H1 (cell line): ENCODE data around the gene WBP11. TPM values are rescaled to one million over a fixed set of nuclear protein-coding genes. Genes with fewer than 3 reads are reported as not detected.

Source experiments
- CTCF ChIA-PET: fragments of 300-600 bp; sonication (Branson Sonifier 250); formaldehyde crosslinking; loops from one replicate; lab custom pipeline; 2021; ENCODE audit not compliant: partially characterized antibody; lab: Charles Lee
- POLR2A ChIA-PET: fragments of 300-600 bp; sonication (Branson Sonifier 250); formaldehyde crosslinking; loops from one replicate; lab custom pipeline; 2021; ENCODE audit warnings: inconsistent platforms; ENCODE audit not compliant: partially characterized antibody; lab: Charles Lee
- DNase-seq, 2 experiments: peaks; one replicate each; pipeline versions ENCODE4 v3.0.0 to v3.0.0-alpha.2; 2010 to 2022; ENCODE audit warnings: low spot score in 2 of 2, low read depth in 1 of 2, mixed read lengths in 1 of 2
- FAIRE-seq: peaks from 2 replicates; lab custom pipeline; 2011; peaks lifted over from hg19 to GRCh38; lab: Jason Lieb, UNC
- H2AFZ ChIP-seq: 2 replicates; pipeline ENCODE4 v1.8.1; 2012; ENCODE audit warnings: low read length, inconsistent platforms
- H2AK5ac ChIP-seq: 2 replicates; pipeline ENCODE4 v1.6.1; 2013; ENCODE audit warnings: low read depth, low read length
- H2BK120ac ChIP-seq: replicated peaks from 2 replicates; pipeline ENCODE3; 2013; ENCODE audit warnings: low read depth, low read length, inconsistent platforms
- H2BK12ac ChIP-seq: 2 replicates; pipeline ENCODE4 v1.6.1; 2013; ENCODE audit warnings: low read depth, low read length
- H2BK15ac ChIP-seq: 2 replicates; pipeline ENCODE4 v1.6.1; 2013; ENCODE audit warnings: low read length
- H2BK20ac ChIP-seq: 2 replicates; pipeline ENCODE4 v1.6.1; 2013; ENCODE audit warnings: low read length
- H2BK5ac ChIP-seq: 2 replicates; pipeline ENCODE4 v1.6.1; 2013; ENCODE audit warnings: low read depth, low read length
- H3K14ac ChIP-seq: 2 replicates; pipeline ENCODE4 v1.6.1; 2013; ENCODE audit warnings: inconsistent platforms; ENCODE audit not compliant: insufficient read length
- H3K18ac ChIP-seq: 2 replicates; pipeline ENCODE4 v1.6.1; 2013; ENCODE audit warnings: low read length; ENCODE audit errors: extremely low read depth
- H3K23ac ChIP-seq: 2 replicates; pipeline ENCODE4 v1.6.1; 2013; ENCODE audit warnings: inconsistent platforms; ENCODE audit not compliant: insufficient read length
- H3K23me2 ChIP-seq: 2 replicates; pipeline ENCODE4 v1.6.1; 2013; ENCODE audit warnings: low read depth, low read length
- H3K27ac ChIP-seq: 2 replicates; pipeline ENCODE4 v1.6.1; 2011; ENCODE audit warnings: low read depth, low read length, inconsistent platforms
- H3K27me3 ChIP-seq, 4 experiments: replicated peaks in 1 of 4; 1 replicate in 1 of 4; 2 replicates in 3 of 4; pipeline versions ENCODE4 v1.6.1 to v1.8.1; 2011 to 2013; ENCODE audit warnings: low read length in 3 of 4, mild to moderate bottlenecking in 3 of 4, inconsistent platforms in 2 of 4, mixed read lengths in 2 of 4, moderate library complexity in 1 of 4; ENCODE audit not compliant: control insufficient read depth in 3 of 4, insufficient read depth in 3 of 4; ENCODE audit errors: extremely low read depth in 1 of 4
- H3K36me3 ChIP-seq, 4 experiments: 2 replicates each; pipeline versions ENCODE4 v1.6.1 to v1.8.1; 2011 to 2013; ENCODE audit warnings: mild to moderate bottlenecking in 4 of 4, low read length in 3 of 4, moderate library complexity in 2 of 4, control low read depth in 1 of 4, inconsistent platforms in 1 of 4; ENCODE audit not compliant: insufficient read depth in 4 of 4, control insufficient read depth in 2 of 4
- H3K4ac ChIP-seq: replicated peaks from 2 replicates; pipeline ENCODE3; 2013; ENCODE audit warnings: low read length, low read depth, mixed read lengths, inconsistent platforms; ENCODE audit not compliant: insufficient read length
- H3K4me1 ChIP-seq, 4 experiments: replicated peaks in 1 of 4; 1 replicate in 1 of 4; 2 replicates in 3 of 4; pipeline versions ENCODE4 v1.6.1 to v1.8.1; 2011 to 2013; ENCODE audit warnings: low read length in 3 of 4, inconsistent platforms in 2 of 4, mixed read lengths in 1 of 4; ENCODE audit not compliant: insufficient read depth in 4 of 4, control insufficient read depth in 3 of 4
- H3K4me2 ChIP-seq, 2 experiments: 2 replicates each; pipeline versions ENCODE4 v1.6.1 to v1.8.1; 2011 to 2013; ENCODE audit warnings: low read depth in 2 of 2, low read length in 2 of 2, control low read depth in 1 of 2, inconsistent platforms in 1 of 2, mild to moderate bottlenecking in 1 of 2; ENCODE audit not compliant: insufficient read depth in 1 of 2
- H3K4me3 ChIP-seq, 4 experiments: fragments of 200-600, 300-600 bp in 1 of 4; sonication (generic), shearing (Covaris generic), sonication (Bioruptor Twin) in 1 of 4; 2 replicates each; pipeline versions ENCODE4 v1.5.1 to v1.8.1; 2011 to 2016; ENCODE audit warnings: low read length in 4 of 4, low read depth in 3 of 4, control low read depth in 2 of 4, inconsistent platforms in 2 of 4, mild to moderate bottlenecking in 2 of 4, mixed read lengths in 1 of 4, moderate library complexity in 1 of 4; ENCODE audit not compliant: insufficient read depth in 2 of 4; ENCODE audit errors: extremely low read depth in 1 of 4
- H3K56ac ChIP-seq: replicated peaks from 2 replicates; pipeline ENCODE3; 2013; ENCODE audit warnings: low read depth, mild to moderate bottlenecking, mixed read lengths, low read length, inconsistent platforms; ENCODE audit not compliant: insufficient read length
- H3K79me1 ChIP-seq: 2 replicates; pipeline ENCODE4 v1.6.1; 2013; ENCODE audit warnings: low read depth, low read length, control low read depth
- H3K79me2 ChIP-seq, 2 experiments: 2 replicates each; pipeline versions ENCODE4 v1.6.1 to v1.8.1; 2012 to 2013; ENCODE audit warnings: low read length in 2 of 2, mild to moderate bottlenecking in 2 of 2, inconsistent platforms in 1 of 2; ENCODE audit not compliant: insufficient read depth in 2 of 2, control insufficient read depth in 1 of 2
- H3K9ac ChIP-seq, 4 experiments: replicated peaks in 1 of 4; 1 replicate in 1 of 4; 2 replicates in 3 of 4; pipeline versions ENCODE4 v1.6.1 to v1.8.1; 2011 to 2013; ENCODE audit warnings: low read depth in 3 of 4, low read length in 3 of 4, control low read depth in 2 of 4, mild to moderate bottlenecking in 2 of 4, moderate library complexity in 2 of 4, inconsistent platforms in 1 of 4; ENCODE audit errors: extremely low read depth in 1 of 4
- H3K9me3 ChIP-seq, 2 experiments: 2 replicates each; pipeline versions ENCODE4 v1.6.1 to v1.8.1; 2012 to 2013; ENCODE audit warnings: mild to moderate bottlenecking in 2 of 2, moderate library complexity in 2 of 2, control low read depth in 1 of 2, inconsistent platforms in 1 of 2, low read depth in 1 of 2, low read length in 1 of 2, mixed read lengths in 1 of 2; ENCODE audit not compliant: insufficient read depth in 2 of 2
- H4K20me1 ChIP-seq, 2 experiments: replicated peaks in 1 of 2; 2 replicates each; pipeline versions ENCODE3 to v1.8.1; 2011 to 2013; ENCODE audit warnings: inconsistent platforms in 2 of 2, low read length in 2 of 2, mild to moderate bottlenecking in 1 of 2; ENCODE audit not compliant: insufficient read depth in 2 of 2, control insufficient read depth in 1 of 2
- H4K5ac ChIP-seq: 2 replicates; pipeline ENCODE4 v1.6.1; 2013; ENCODE audit warnings: low read length, low read depth, mixed read lengths, inconsistent platforms; ENCODE audit not compliant: insufficient read length
- H4K8ac ChIP-seq: 2 replicates; pipeline ENCODE4 v1.8.0; 2013; ENCODE audit warnings: mild to moderate bottlenecking, moderate library complexity, low read length, inconsistent platforms; ENCODE audit not compliant: insufficient read depth; ENCODE audit errors: extremely low read depth
- H4K91ac ChIP-seq: replicated peaks from 2 replicates; pipeline ENCODE3; 2013; ENCODE audit warnings: low read length, mixed read lengths, inconsistent platforms; ENCODE audit not compliant: insufficient read length
- EP300 ChIP-seq, 2 experiments: IDR thresholded peaks; 1 replicate in 1 of 2; 2 replicates in 1 of 2; pipeline ENCODE4 v1.6.1; 2011 to 2012; ENCODE audit warnings: low read depth in 2 of 2, low read length in 2 of 2, mild to moderate bottlenecking in 2 of 2, borderline replicate concordance in 1 of 2, inconsistent platforms in 1 of 2, moderate library complexity in 1 of 2
- HDAC6 ChIP-seq: IDR thresholded peaks from one replicate; pipeline ENCODE4 v1.7.1; 2012; ENCODE audit warnings: low read depth, mild to moderate bottlenecking, inconsistent platforms, low read length, moderate library complexity
- KDM4A ChIP-seq: IDR thresholded peaks from one replicate; pipeline ENCODE4 v1.7.1; 2012; ENCODE audit warnings: low read depth, mild to moderate bottlenecking, moderate library complexity, low read length, inconsistent platforms; ENCODE audit not compliant: severe bottlenecking
- MAFK ChIP-seq: IDR thresholded peaks from 2 replicates; pipeline ENCODE4 v1.6.1; 2012; ENCODE audit warnings: low read depth, mild to moderate bottlenecking, improper control_type of control experiment, low read length
- PHF8 ChIP-seq: fragments of 200-600 bp; sonication (generic); conservative IDR thresholded peaks from 2 replicates; pipeline ENCODE4 v1.7.1; 2012; ENCODE audit warnings: low read depth, mild to moderate bottlenecking, inconsistent platforms, low read length, moderate library complexity
- RBBP5 ChIP-seq: IDR thresholded peaks from 2 replicates; pipeline ENCODE4 v1.7.1; 2012; ENCODE audit warnings: low read depth, mild to moderate bottlenecking, inconsistent platforms, low read length, moderate library complexity, borderline replicate concordance
- WGBS, 2 experiments: shearing (Covaris generic) in 1 of 2; methylation state at CpG; one replicate each; pipeline versions ENCODE4 v1.1.6 to v1.1.7; 2013 to 2015; ENCODE audit warnings: low lambda C conversion rate in 2 of 2, mixed read lengths in 2 of 2, inconsistent platforms in 1 of 2, low coverage in 1 of 2, missing lambda C conversion rate in 1 of 2; ENCODE audit not compliant: insufficient replicate concordance in 2 of 2, insufficient coverage in 1 of 2, insufficient read length in 1 of 2; ENCODE audit errors: extremely low coverage in 1 of 2, missing lambda C conversion rate in 1 of 2; 5-methylcytosine and 5-hydroxymethylcytosine counted together
- polyA plus RNA-seq, 7 experiments: library from polyadenylated mRNA; depleted of rRNA in 3 of 7; stranded (reverse) in 5 of 7; unstranded in 2 of 7; fragments of >200 nt in 5 of 7; fragments of 200-250 nt in 2 of 7; gene quantifications; 1 replicate in 5 of 7; 2 replicates in 1 of 7; 4 replicates in 1 of 7; pipeline versions ENCODE4 v1.2.1 to v1.2.3, GENCODE V29; 2011 to 2013; ENCODE audit warnings: missing spikeins in 2 of 7, mixed read lengths in 2 of 7
- total RNA-seq: library from RNA; stranded (reverse); fragmentation: NEBNext Ultra II Directional; extraction: Animal tissue kit (Norgen Biotek cat#: 25700); gene quantifications from 2 replicates; pipeline ENCODE4 v1.2.1, GENCODE V29; 2021

Gene WBP11
- total and polyA plus RNA-seq, 2 of the 8 experiments (the other 6 are each of a cell fraction or from before 2014, with no cell fraction given) = 22.1 to 134 TPM

DNA sequence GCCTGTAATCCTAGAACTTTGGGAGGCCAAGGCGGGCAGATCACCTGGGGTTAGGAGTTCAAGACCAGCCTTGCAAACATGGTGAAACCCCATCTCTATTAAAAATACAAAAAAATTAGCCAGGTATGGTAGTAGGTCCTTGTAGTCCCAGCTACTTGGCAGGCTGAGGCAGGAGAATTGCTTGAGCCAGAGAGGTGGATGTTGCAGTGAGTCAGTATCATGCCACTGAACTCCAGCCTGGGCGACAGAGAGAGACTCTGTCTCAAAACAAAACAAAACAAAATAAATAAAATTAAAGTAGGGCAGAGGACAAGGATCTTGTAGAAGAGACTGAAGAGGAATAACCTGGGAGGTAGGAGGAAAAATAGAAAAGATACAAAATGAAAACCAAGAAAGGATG lies 61.3 kb downstream of the WBP11 start:
- no peak overlapping the region for H3K4me2 ChIP-seq
- no peak overlapping the region for H2BK120ac ChIP-seq
- H3K36me3 ChIP-seq = no peaks in the 10 kb centered on the region; a peak in 1 of 8 replicates
- H3K18ac ChIP-seq = no peak overlapping the region
- no peaks in the 10 kb centered on the region for H3K23me2 ChIP-seq
- no peak overlapping the region for H3K4ac ChIP-seq
- ChIA-PET CTCF (interaction anchor here (1.9 kb wide), 1 partner anchor 27 kb away, joined by 6 read pairs; no protein-coding TSS in a partner anchor), POLR2A (interaction anchor here (0.8 to 0.9 kb wide), 2 partner anchors 14 to 33 kb away, joined by 3 read pairs; no protein-coding TSS in a partner anchor)
- H3K4me3 ChIP-seq = no peak overlapping the region
- no peaks in the 10 kb centered on the region for H3K4me1 ChIP-seq
- H3K27me3 ChIP-seq = no peaks in the 10 kb centered on the region
- peaks cover 21 to 24% of the 10 kb centered on the region in 2 experiments; a peak in 3 of 4 replicates for H3K9me3 ChIP-seq
- H2BK12ac ChIP-seq = no peak overlapping the region
- FAIRE-seq (no peak), DNase-seq (no peak)
- H3K27ac ChIP-seq = no peak overlapping the region
- no peak overlapping the region for H2BK20ac ChIP-seq
- H3K56ac ChIP-seq = no peak overlapping the region
- no peak overlapping the region for H4K8ac ChIP-seq
- H2BK15ac ChIP-seq = no peak overlapping the region
- H2AFZ ChIP-seq = no peak overlapping the region
- no peak overlapping the region for H4K5ac ChIP-seq
- TF ChIP-seq HDAC6 (no peak), PHF8 (no peak), EP300 (IDR thresholded peaks at IDR 0.05; ENCODE audit: borderline replicate concordance in 1 of 2, low read depth in 2 of 2, low read length in 2 of 2) (no peak), MAFK (no peak), KDM4A (no peak), RBBP5 (no peak)
- no peaks in the 10 kb centered on the region for H4K20me1 ChIP-seq
- no peak overlapping the region for H2AK5ac ChIP-seq
- no peak overlapping the region for H2BK5ac ChIP-seq
- no peak overlapping the region for H3K9ac ChIP-seq
- H3K23ac ChIP-seq = no peak overlapping the region
- no peak overlapping the region for H3K14ac ChIP-seq
- WGBS, 2 experiments = 89% methylated on average over 2 of the region's 2 CpGs; no CpG with 5 or more reads in 1 of the 2 experiments
- no peak overlapping the region for H4K91ac ChIP-seq
- H3K79me2 ChIP-seq = no peaks in the 10 kb centered on the region
- H3K79me1 ChIP-seq = no peaks in the 10 kb centered on the region
